ENCODE results near the gene NPW.

DNA sequence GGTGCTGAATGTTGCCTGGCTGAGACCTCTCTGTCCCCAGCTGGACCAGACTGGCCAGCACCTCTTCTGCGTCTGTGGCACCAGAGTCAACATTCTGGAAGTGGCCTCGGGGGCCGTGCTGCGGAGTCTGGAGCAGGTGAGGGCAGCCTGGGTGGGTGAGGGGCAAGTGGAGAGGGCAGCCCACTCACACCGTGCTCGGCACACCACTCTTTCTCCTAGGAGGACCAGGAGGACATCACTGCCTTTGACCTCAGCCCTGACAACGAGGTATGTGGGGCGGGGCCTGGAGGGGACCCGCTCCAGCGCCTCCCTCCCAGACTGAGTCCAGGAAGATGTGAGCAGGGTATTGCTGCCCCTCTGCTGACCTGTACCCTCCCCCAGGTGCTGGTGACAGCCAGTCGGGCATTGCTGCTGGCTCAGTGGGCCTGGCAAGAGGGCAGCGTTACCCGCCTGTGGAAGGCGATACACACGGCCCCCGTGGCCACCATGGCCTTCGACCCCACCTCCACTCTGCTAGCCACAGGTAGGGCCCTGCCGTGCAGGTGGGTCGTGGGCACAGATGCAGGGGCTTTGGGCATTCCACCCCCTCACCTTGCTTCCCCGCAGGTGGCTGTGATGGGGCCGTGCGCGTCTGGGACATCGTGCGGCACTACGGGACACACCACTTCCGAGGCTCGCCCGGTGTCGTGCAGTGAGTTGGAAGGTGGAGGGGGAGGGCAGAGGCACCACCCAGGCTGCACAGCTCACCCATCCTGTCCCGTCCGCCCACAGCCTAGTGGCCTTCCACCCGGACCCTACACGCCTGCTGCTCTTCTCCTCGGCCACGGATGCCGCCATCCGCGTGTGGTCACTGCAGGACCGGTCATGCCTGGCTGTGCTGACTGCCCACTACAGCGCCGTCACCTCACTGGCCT is 45.2 kb upstream of the NPW start:
- TF ChIP-seq, protein P1, sequence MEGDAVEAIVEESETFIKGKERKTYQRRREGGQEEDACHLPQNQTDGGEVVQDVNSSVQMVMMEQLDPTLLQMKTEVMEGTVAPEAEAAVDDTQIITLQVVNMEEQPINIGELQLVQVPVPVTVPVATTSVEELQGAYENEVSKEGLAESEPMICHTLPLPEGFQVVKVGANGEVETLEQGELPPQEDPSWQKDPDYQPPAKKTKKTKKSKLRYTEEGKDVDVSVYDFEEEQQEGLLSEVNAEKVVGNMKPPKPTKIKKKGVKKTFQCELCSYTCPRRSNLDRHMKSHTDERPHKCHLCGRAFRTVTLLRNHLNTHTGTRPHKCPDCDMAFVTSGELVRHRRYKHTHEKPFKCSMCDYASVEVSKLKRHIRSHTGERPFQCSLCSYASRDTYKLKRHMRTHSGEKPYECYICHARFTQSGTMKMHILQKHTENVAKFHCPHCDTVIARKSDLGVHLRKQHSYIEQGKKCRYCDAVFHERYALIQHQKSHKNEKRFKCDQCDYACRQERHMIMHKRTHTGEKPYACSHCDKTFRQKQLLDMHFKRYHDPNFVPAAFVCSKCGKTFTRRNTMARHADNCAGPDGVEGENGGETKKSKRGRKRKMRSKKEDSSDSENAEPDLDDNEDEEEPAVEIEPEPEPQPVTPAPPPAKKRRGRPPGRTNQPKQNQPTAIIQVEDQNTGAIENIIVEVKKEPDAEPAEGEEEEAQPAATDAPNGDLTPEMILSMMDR (conservative IDR thresholded peaks at IDR 0.05 in 1 of 2, IDR thresholded peaks at IDR 0.05 in 1 of 2; ENCODE audit: extremely low read depth in 1 of 2, insufficient read depth in 1 of 2, low read depth in 1 of 2, low read length in 2 of 2): no peak
- no peak for TF ChIP-seq EZH2 (IDR thresholded peaks at IDR 0.05; ENCODE audit: borderline replicate concordance, low read length)

Data from mammary epithelial cell (primary cell).